Mucosa of descending colon (tissue), 3 donors: ENCODE data around the gene RNASET2. TPM values are rescaled to one million over a fixed set of nuclear protein-coding genes. Genes with fewer than 3 reads are reported as not detected.
"Not testable (repeated sequence)": the region's sequence is repeated elsewhere in the genome, so short reads cannot be mapped to it uniquely, and the experiment has no call there.

Source experiments
- ATAC-seq: fragments of 200-7000 bp; cut with Tn5 transposase; one replicate; pipeline ENCODE4 v1.9.1; 2020; ENCODE audit warnings: mild to moderate bottlenecking, moderate library complexity
- DNase-seq, 3 donors: peaks; one replicate each; pipeline ENCODE4 v3.0.0-alpha.2; 2020
- H3K36me3 ChIP-seq: fragments of 200-600 bp; one replicate; pipeline ENCODE4 v1.8.0; 2021; ENCODE audit warnings: low read depth, mild to moderate bottlenecking
- H3K4me1 ChIP-seq: fragments of 200-600 bp; one replicate; pipeline ENCODE4 v1.8.0; 2021; ENCODE audit warnings: low read depth, mild to moderate bottlenecking
- H3K4me3 ChIP-seq: fragments of 200-600 bp; one replicate; pipeline ENCODE4 v1.8.0; 2021; ENCODE audit warnings: mild to moderate bottlenecking
- H3K9me3 ChIP-seq: fragments of 200-600 bp; one replicate; pipeline ENCODE4 v1.8.0; 2021; ENCODE audit warnings: mild to moderate bottlenecking
- intact Hi-C, 2 donors: fragments of 100-400 bp; cut with DNase I in 1 of 2; cut with micrococcal nuclease in 1 of 2; formaldehyde crosslinking; loops; one replicate each; pipeline versions ENCODE4 v1.11.0 to v1.11.1; 2022; cut with DNase I, micrococcal nuclease
- total RNA-seq, 3 donors: library from RNA; stranded (reverse); fragmentation: NEBNext Ultra II Directional in 2 of 3; extraction: Animal tissue kit (Norgen Biotek cat#: 25700) in 2 of 3; gene quantifications; one replicate each; pipeline versions ENCODE4 v1.2.1 to v1.2.4, GENCODE V29; 2021 to 2023
- TF ChIP-seq, protein P1 (sequence below): fragments of 200-600 bp; IDR thresholded peaks from one replicate; pipeline ENCODE4 v1.8.0; 2022; ENCODE audit warnings: antibody characterized with exemption, mild to moderate bottlenecking
- donor health status: DM: no; HTN: no; CAD: no; lungs with moderate emphysema.
- donor health status: DM: no; HTN: no; CAD: no.
- donor health status: DM: no; HTN: yes; CAD: no.

The RNASET2 gene
- total RNA-seq, 3 donors from 2014 or later = 60.1 to 127 (median 109) TPM

DNA sequence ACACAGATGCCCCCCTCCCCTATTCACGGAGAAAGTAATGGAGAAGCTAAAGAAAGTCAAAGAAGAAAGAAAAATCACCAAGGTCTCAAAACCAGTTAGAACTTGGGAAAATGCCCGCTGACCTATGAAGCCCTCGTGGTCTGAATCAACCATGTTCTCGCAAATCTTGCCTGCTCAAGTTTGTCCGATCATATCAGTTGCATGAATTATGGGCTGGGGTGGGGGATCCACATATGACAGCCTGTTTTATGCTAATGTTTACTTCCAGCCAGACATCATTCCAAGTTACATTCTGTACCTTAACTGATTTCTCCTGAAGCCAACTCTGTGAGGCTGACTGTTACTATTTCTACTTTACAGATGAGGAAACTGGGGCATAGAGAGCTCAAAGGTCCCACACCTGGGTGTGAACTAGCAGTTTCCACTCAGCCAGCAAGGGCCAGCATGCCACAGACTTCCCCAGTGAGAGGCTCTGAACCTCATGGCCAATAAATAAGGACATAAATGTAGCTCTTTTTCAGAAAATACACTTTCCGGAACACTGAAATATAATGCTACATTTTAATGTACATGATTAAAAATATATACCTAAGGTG lies 2.1 kb downstream of the RNASET2 start:
- TF ChIP-seq, protein P1, sequence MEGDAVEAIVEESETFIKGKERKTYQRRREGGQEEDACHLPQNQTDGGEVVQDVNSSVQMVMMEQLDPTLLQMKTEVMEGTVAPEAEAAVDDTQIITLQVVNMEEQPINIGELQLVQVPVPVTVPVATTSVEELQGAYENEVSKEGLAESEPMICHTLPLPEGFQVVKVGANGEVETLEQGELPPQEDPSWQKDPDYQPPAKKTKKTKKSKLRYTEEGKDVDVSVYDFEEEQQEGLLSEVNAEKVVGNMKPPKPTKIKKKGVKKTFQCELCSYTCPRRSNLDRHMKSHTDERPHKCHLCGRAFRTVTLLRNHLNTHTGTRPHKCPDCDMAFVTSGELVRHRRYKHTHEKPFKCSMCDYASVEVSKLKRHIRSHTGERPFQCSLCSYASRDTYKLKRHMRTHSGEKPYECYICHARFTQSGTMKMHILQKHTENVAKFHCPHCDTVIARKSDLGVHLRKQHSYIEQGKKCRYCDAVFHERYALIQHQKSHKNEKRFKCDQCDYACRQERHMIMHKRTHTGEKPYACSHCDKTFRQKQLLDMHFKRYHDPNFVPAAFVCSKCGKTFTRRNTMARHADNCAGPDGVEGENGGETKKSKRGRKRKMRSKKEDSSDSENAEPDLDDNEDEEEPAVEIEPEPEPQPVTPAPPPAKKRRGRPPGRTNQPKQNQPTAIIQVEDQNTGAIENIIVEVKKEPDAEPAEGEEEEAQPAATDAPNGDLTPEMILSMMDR = no peak
- DNase-seq = no peak
- Histone ChIP-seq H3K4me3 (no peak overlapping the region), H3K4me1 (peaks cover 20% of the 10 kb centered on the region), H3K36me3 (no peaks in the 10 kb centered on the region), H3K9me3 (no peaks in the 10 kb centered on the region)
- intact Hi-C loops = no loop called here
- no peak for ATAC-seq

- Histone ChIP-seq H3K4me3 (no peak overlapping the region), H3K9me3 (no peaks in the 10 kb centered on the region), H3K36me3 (no peaks in the 10 kb centered on the region), H3K4me1 (peaks cover 25% of the 10 kb centered on the region)
- intact Hi-C loops = no loop called here
- ATAC-seq (no peak), DNase-seq (no peak)
- TF ChIP-seq, protein P1 = no peak
Observed at GRCh38 chr6:166952567-166953486, 3.5 kb downstream of the RNASET2 start.

- no peak overlapping the region for H3K4me3 ChIP-seq
- intact Hi-C loops = no loop called here
Observed at GRCh38 chr6:166952121-166952520, 4.2 kb downstream of the RNASET2 start.

DNA sequence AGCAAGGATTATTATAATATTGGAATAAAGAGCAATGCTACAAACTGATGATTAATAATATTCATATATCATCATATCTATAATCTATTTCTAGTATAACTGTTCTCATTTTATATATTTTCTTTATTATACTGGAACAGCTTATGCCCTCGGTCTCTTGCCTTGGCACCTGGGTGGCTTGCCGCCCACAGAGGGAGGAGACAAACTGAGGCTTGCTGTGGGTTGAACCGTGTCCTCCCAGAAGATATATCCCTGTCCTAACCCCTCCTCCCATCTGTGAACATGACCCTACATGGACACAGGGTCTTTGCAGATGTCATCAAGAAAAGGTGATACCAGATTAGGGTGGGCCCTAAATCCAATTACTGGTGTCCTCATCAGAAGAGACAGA lies 4.7 kb downstream of the RNASET2 start:
- H3K4me1 ChIP-seq = peaks cover 25% of the 10 kb centered on the region
- no peak for ATAC-seq

More at GRCh38 chr6:166952121-166952520, 4.2 kb downstream of the RNASET2 start:
- ATAC-seq (no peak), DNase-seq (peak in 1 of 3 donors; percentile 48)
- TF ChIP-seq, protein P1 = no peak
- H3K36me3 ChIP-seq = no peaks in the 10 kb centered on the region
- H3K9me3 ChIP-seq = no peaks in the 10 kb centered on the region
- H3K4me1 ChIP-seq = peaks cover 25% of the 10 kb centered on the region

GRCh38 chr6:166950892-166951669 lies 5.3 kb downstream of the RNASET2 start:
- peaks cover 25% of the 10 kb centered on the region for H3K4me1 ChIP-seq
- not testable (repeated sequence) for H3K4me3 ChIP-seq
- peak; percentile 41 for ATAC-seq

More for the DNA sequence above, 4.7 kb downstream of the RNASET2 start:
- no peak overlapping the region for H3K4me3 ChIP-seq
- H3K36me3 ChIP-seq = no peaks in the 10 kb centered on the region
- intact Hi-C loops = no loop called here
- no peaks in the 10 kb centered on the region for H3K9me3 ChIP-seq
- TF ChIP-seq, protein P1 = no peak
- DNase-seq = no peak

More at GRCh38 chr6:166950892-166951669, 5.3 kb downstream of the RNASET2 start:
- peak; percentile 78 to 85 (median 82) for DNase-seq
- H3K36me3 ChIP-seq, H3K9me3 ChIP-seq, intact Hi-C loops: not testable (repeated sequence)
- TF ChIP-seq, protein P1 = peak; percentile 40
